Uterus (tissue), 4 donors: ENCODE results near the gene ZNF669. TPM values are rescaled to one million over a fixed set of nuclear protein-coding genes. Genes with fewer than 3 reads are reported as not detected.

Experiments
- DNase-seq, 2 donors: peaks; one replicate each; pipeline ENCODE4 v3.0.0-alpha.2; 2019 to 2020
- H3K27ac ChIP-seq, 2 donors: fragments of 200-600 bp; sonication (generic); 1 replicate in 1 of 2; 2 replicates in 1 of 2; pipeline ENCODE4 v1.5.1; 2016 to 2018
- H3K27me3 ChIP-seq, 2 donors: fragments of 200-600 bp; sonication (generic); one replicate each; pipeline ENCODE4 v1.5.1; 2018 to 2019; ENCODE audit warnings: control low read depth in 1 of 2
- H3K36me3 ChIP-seq, 2 donors: fragments of 200-600 bp; sonication (generic); one replicate each; pipeline ENCODE4 v1.5.1; 2019; ENCODE audit warnings: control low read depth in 1 of 2
- H3K4me1 ChIP-seq, 2 donors: fragments of 200-600 bp; sonication (generic); one replicate each; pipeline ENCODE4 v1.5.1; 2018 to 2019; ENCODE audit warnings: control low read depth in 1 of 2
- H3K4me3 ChIP-seq, 2 donors: fragments of 200-600 bp; sonication (generic); 1 replicate in 1 of 2; 2 replicates in 1 of 2; pipeline ENCODE4 v1.5.1; 2018 to 2019; ENCODE audit warnings: mild to moderate bottlenecking in 1 of 2
- H3K9me3 ChIP-seq, 2 donors: fragments of 200-600 bp; sonication (generic); one replicate each; pipeline ENCODE4 v1.5.1; 2019; ENCODE audit warnings: control low read depth in 1 of 2
- CTCF ChIP-seq, 4 experiments: fragments of 200-600 bp in 2 of 4; fragments of 450-650 bp in 2 of 4; sonication (generic) in 2 of 4; IDR thresholded peaks; one replicate each; pipeline ENCODE4 v1.5.1; 2016 to 2019; ENCODE audit warnings: antibody characterized with exemption in 4 of 4, mild to moderate bottlenecking in 2 of 4, moderate library complexity in 1 of 4
- POLR2A ChIP-seq, 2 donors: fragments of 450-650 bp; IDR thresholded peaks; one replicate each; pipeline ENCODE4 v1.6.1; 2016; ENCODE audit warnings: antibody characterized with exemption in 2 of 2, mild to moderate bottlenecking in 1 of 2, moderate library complexity in 1 of 2
- intact Hi-C: fragments of 100-400 bp; cut with DNase I; formaldehyde crosslinking; loops from one replicate; pipeline ENCODE4 v1.15.1; 2023; ENCODE audit warnings: low total_unique reads
- total RNA-seq, 4 donors: library from RNA; depleted of rRNA in 3 of 4; stranded (reverse); fragments of >200 nt in 3 of 4; gene quantifications; one replicate each; pipeline versions ENCODE4 v1.1.0 to v1.2.4, GENCODE V29; 2014 to 2023
- donor health status: DM: yes; HTN: yes; CAD: no.

The ZNF669 gene
- total RNA-seq, 4 donors from 2014 or later, result 2.3 to 25.0 (median 14.8) TPM

- Histone ChIP-seq H3K4me3 (no peak overlapping the region), H3K36me3 (no peaks in the 10 kb centered on the region), H3K27ac (peak overlapping the region in 1 of 2 donors; percentile 96), H3K27me3 (no peaks in the 10 kb centered on the region), H3K9me3 (no peaks in the 10 kb centered on the region), H3K4me1 (no peaks in the 10 kb centered on the region)
- intact Hi-C loops, result no loop called here
- DNase-seq, result peak in 1 of 2 donors; percentile 25
- TF ChIP-seq CTCF (IDR thresholded peaks at IDR 0.05) (no peak), POLR2A (IDR thresholded peaks at IDR 0.05) (no peak)
Measured at GRCh38 chr1:247113094-247113497, 8.9 kb upstream of the ZNF669 start.

- H3K27ac ChIP-seq, result peak overlapping the region; percentile 77 to 96
- no peak for TF ChIP-seq POLR2A (IDR thresholded peaks at IDR 0.05)
- no peak for TF ChIP-seq CTCF (IDR thresholded peaks at IDR 0.05)
- intact Hi-C loops, result no loop called here
- no peak for DNase-seq
- peak overlapping the region; percentile 28 to 83 for H3K4me3 ChIP-seq
- H3K27me3 ChIP-seq, result no peaks in the 10 kb centered on the region
- no peaks in the 10 kb centered on the region for H3K4me1 ChIP-seq
- H3K9me3 ChIP-seq, result no peaks in the 10 kb centered on the region
- no peaks in the 10 kb centered on the region for H3K36me3 ChIP-seq
Measured at GRCh38 chr1:247112479-247112781, 8.3 kb upstream of the ZNF669 start.

GRCh38 chr1:247111700-247112478 lies 7.7 kb upstream of the ZNF669 start:
- H3K27me3 ChIP-seq, result no peaks in the 10 kb centered on the region
- DNase-seq, result peak; percentile 60 to 71
- TF ChIP-seq POLR2A (IDR thresholded peaks at IDR 0.05) (peak in 1 of 2 donors; percentile 66), CTCF (IDR thresholded peaks at IDR 0.05) (no peak)
- no peaks in the 10 kb centered on the region for H3K36me3 ChIP-seq
- H3K4me1 ChIP-seq, result no peaks in the 10 kb centered on the region
- H3K4me3 ChIP-seq, result peak overlapping the region; percentile 28 to 83
- intact Hi-C loops, result no loop called here
- peak overlapping the region; percentile 77 to 96 for H3K27ac ChIP-seq
- H3K9me3 ChIP-seq, result no peaks in the 10 kb centered on the region

- Histone ChIP-seq H3K27ac (peak overlapping the region; percentile 77 to 96), H3K36me3 (no peaks in the 10 kb centered on the region), H3K27me3 (no peaks in the 10 kb centered on the region), H3K4me1 (no peaks in the 10 kb centered on the region), H3K9me3 (no peaks in the 10 kb centered on the region), H3K4me3 (peak overlapping the region; percentile 28 to 83)
- no peak for TF ChIP-seq POLR2A (IDR thresholded peaks at IDR 0.05)
- TF ChIP-seq CTCF (IDR thresholded peaks at IDR 0.05), result no peak
- peak in 1 of 2 donors; percentile 33 for DNase-seq
- intact Hi-C loops, result no loop called here
Measured at GRCh38 chr1:247111259-247111699, 7.1 kb upstream of the ZNF669 start.

GRCh38 chr1:247110627-247111258 lies 6.6 kb upstream of the ZNF669 start:
- H3K9me3 ChIP-seq, result no peaks in the 10 kb centered on the region
- no peaks in the 10 kb centered on the region for H3K36me3 ChIP-seq
- H3K4me1 ChIP-seq, result no peaks in the 10 kb centered on the region
- no peak for DNase-seq
- H3K27me3 ChIP-seq, result no peaks in the 10 kb centered on the region
- peak overlapping the region; percentile 28 to 83 for H3K4me3 ChIP-seq
- H3K27ac ChIP-seq, result peak overlapping the region; percentile 77 to 96
- TF ChIP-seq POLR2A (IDR thresholded peaks at IDR 0.05) (no peak), CTCF (IDR thresholded peaks at IDR 0.05) (no peak)
- intact Hi-C loops, result no loop called here
